Measurements from ENCODE around the gene SMYD3. TPM values are rescaled to one million over a fixed set of nuclear protein-coding genes. Genes with fewer than 3 reads are reported as not detected.

Gene SMYD3
- total and polyA plus RNA-seq, 9 donors: 10.8 to 24.0 (median 13.7) TPM

DNA sequence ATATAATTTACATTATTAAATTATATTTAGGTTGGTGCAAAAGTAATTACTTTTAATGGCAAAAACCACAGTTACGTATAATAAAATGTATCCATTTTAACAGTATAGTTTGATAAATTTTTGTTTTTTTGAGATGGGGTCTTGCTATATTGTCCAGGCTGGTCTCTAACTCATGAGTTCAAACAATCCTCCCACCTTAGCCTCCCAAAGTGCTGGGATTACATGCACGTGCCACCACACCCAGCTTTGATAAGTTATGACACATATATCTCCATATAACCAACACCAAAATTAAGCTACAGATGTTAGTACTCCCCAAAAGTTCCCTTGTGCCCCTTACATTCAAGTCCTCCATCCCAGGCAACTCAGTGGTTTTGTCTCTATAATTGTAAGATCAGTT is 163.1 kb downstream of the SMYD3 start:
- Histone ChIP-seq H3K36me3 (no peaks in the 10 kb centered on the region), H3K27ac (no peak overlapping the region), H3K4me3 (no peak overlapping the region), H3K27me3 (no peaks in the 10 kb centered on the region), H3K4me1 (ENCODE audit: insufficient read depth) (no peaks in the 10 kb centered on the region), H3K9me3 (no peaks in the 10 kb centered on the region)
- TF ChIP-seq EP300 (IDR thresholded peaks at IDR 0.05) (no peak), POLR2A (IDR thresholded peaks at IDR 0.05) (no peak)
- TF ChIP-seq, protein P1, sequence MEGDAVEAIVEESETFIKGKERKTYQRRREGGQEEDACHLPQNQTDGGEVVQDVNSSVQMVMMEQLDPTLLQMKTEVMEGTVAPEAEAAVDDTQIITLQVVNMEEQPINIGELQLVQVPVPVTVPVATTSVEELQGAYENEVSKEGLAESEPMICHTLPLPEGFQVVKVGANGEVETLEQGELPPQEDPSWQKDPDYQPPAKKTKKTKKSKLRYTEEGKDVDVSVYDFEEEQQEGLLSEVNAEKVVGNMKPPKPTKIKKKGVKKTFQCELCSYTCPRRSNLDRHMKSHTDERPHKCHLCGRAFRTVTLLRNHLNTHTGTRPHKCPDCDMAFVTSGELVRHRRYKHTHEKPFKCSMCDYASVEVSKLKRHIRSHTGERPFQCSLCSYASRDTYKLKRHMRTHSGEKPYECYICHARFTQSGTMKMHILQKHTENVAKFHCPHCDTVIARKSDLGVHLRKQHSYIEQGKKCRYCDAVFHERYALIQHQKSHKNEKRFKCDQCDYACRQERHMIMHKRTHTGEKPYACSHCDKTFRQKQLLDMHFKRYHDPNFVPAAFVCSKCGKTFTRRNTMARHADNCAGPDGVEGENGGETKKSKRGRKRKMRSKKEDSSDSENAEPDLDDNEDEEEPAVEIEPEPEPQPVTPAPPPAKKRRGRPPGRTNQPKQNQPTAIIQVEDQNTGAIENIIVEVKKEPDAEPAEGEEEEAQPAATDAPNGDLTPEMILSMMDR (IDR thresholded peaks at IDR 0.05): no peak
- WGBS, 3 donors: 93 to 96% (median 93%) methylated on average over 2 of the region's 2 CpGs
- DNase-seq: no peak
- intact Hi-C loops (cut with DNase I): no loop called here

DNA sequence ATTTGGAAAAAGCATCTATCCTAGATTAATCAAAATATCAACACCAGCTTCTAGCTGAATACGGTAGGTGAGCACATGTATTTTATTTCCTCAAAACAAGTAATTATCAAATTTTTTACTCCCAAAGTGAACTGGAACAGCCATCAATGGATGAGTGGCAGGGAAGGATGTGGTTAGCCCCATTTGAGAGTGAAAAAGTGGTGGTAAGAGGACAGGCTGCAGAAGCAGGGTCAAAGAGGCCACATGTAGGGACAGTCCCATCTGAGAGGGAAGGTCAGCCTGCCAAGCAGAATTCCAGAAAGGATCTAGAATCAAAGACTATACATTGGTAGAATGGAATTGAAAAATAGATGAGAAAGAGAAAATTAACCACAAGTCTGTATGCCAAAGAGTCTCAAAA is 163.8 kb downstream of the SMYD3 start:
- Histone ChIP-seq H3K27me3 (no peaks in the 10 kb centered on the region), H3K4me3 (no peak overlapping the region), H3K9me3 (no peaks in the 10 kb centered on the region), H3K36me3 (no peaks in the 10 kb centered on the region), H3K27ac (no peak overlapping the region), H3K4me1 (ENCODE audit: insufficient read depth) (no peaks in the 10 kb centered on the region)
- TF ChIP-seq EP300 (IDR thresholded peaks at IDR 0.05): no peak
- no peak for TF ChIP-seq POLR2A (IDR thresholded peaks at IDR 0.05)
- TF ChIP-seq, protein P1 (IDR thresholded peaks at IDR 0.05): no peak
- intact Hi-C loops (cut with DNase I): no loop called here
- WGBS, 3 donors: 88 to 95% (median 91%) methylated on average over 1 of the region's 1 CpG
- DNase-seq: no peak

GRCh38 chr1:246338546-246338945 is 168.5 kb downstream of the SMYD3 start:
- Histone ChIP-seq H3K4me1 (ENCODE audit: insufficient read depth) (no peaks in the 10 kb centered on the region), H3K4me3 (no peak overlapping the region), H3K36me3 (no peaks in the 10 kb centered on the region), H3K9me3 (no peaks in the 10 kb centered on the region), H3K27me3 (no peaks in the 10 kb centered on the region), H3K27ac (no peak overlapping the region)
- TF ChIP-seq POLR2A (IDR thresholded peaks at IDR 0.05) (no peak), EP300 (IDR thresholded peaks at IDR 0.05) (no peak)
- TF ChIP-seq, protein P1 (IDR thresholded peaks at IDR 0.05): no peak
- DNase-seq: no peak
- intact Hi-C loops (cut with DNase I): no loop called here
- WGBS, 3 donors: 84 to 98% (median 93%) methylated on average over 4 of the region's 4 CpGs

DNA sequence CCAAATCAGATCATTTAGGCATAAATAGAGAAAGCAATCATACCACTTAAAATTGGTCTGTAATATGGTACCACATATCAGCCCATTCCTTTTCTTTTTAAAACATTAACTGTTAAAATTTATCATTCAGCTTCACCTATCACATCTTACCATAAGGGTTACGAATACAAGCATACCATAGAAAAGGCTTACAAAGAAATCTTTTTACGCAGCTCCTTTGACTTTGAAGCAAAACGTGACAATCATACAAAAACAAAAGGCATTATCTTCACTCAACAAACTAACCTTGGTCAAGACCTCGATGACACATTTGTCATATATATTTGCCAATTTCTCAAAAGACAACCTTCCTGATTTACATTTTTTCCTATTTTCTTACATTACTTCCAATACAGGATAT is 169.0 kb downstream of the SMYD3 start:
- Histone ChIP-seq H3K36me3 (no peaks in the 10 kb centered on the region), H3K27me3 (no peaks in the 10 kb centered on the region), H3K4me1 (ENCODE audit: insufficient read depth) (no peaks in the 10 kb centered on the region), H3K4me3 (no peak overlapping the region), H3K9me3 (no peaks in the 10 kb centered on the region), H3K27ac (no peak overlapping the region)
- no peak for DNase-seq
- WGBS, 3 donors: 81 to 92% (median 85%) methylated on average over 4 of the region's 4 CpGs
- intact Hi-C loops (cut with DNase I): no loop called here
- TF ChIP-seq EP300 (IDR thresholded peaks at IDR 0.05) (no peak), POLR2A (IDR thresholded peaks at IDR 0.05) (no peak)
- TF ChIP-seq, protein P1 (IDR thresholded peaks at IDR 0.05): no peak

DNA sequence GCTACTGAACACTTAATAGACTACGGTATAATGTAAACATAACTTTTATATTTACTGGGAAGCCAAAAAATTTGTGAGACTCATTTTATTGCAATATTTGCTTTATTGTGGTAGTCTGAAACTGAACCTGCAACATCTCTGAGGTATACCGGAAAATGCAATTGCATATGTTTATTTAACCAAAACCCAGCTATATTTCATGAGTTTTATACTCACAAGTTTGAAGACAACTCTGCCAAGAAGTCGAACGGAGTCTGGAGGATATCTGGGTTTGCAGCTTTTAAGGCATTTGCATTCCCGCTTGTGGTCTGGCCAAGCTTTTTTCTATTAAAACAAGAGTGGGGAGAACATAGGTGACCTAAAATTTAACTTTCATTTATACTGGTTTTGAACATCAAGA is 171.9 kb downstream of the SMYD3 start:
- Histone ChIP-seq H3K4me1 (ENCODE audit: insufficient read depth) (no peaks in the 10 kb centered on the region), H3K4me3 (no peak overlapping the region), H3K9me3 (no peaks in the 10 kb centered on the region), H3K27ac (no peak overlapping the region), H3K27me3 (no peaks in the 10 kb centered on the region), H3K36me3 (no peaks in the 10 kb centered on the region)
- 56 to 62% (median 57%) methylated on average over 5 of the region's 5 CpGs for WGBS, 3 donors
- intact Hi-C loops (cut with DNase I): no loop called here
- TF ChIP-seq, protein P1 (IDR thresholded peaks at IDR 0.05): no peak
- TF ChIP-seq EP300 (IDR thresholded peaks at IDR 0.05) (no peak), POLR2A (IDR thresholded peaks at IDR 0.05) (no peak)
- DNase-seq: no peak
